ENCODE results near the gene PPIH.
"Not testable (repeated sequence)": the region's sequence is repeated elsewhere in the genome, so short reads cannot be mapped to it uniquely, and the experiment has no call there.

Gene PPIH

DNA sequence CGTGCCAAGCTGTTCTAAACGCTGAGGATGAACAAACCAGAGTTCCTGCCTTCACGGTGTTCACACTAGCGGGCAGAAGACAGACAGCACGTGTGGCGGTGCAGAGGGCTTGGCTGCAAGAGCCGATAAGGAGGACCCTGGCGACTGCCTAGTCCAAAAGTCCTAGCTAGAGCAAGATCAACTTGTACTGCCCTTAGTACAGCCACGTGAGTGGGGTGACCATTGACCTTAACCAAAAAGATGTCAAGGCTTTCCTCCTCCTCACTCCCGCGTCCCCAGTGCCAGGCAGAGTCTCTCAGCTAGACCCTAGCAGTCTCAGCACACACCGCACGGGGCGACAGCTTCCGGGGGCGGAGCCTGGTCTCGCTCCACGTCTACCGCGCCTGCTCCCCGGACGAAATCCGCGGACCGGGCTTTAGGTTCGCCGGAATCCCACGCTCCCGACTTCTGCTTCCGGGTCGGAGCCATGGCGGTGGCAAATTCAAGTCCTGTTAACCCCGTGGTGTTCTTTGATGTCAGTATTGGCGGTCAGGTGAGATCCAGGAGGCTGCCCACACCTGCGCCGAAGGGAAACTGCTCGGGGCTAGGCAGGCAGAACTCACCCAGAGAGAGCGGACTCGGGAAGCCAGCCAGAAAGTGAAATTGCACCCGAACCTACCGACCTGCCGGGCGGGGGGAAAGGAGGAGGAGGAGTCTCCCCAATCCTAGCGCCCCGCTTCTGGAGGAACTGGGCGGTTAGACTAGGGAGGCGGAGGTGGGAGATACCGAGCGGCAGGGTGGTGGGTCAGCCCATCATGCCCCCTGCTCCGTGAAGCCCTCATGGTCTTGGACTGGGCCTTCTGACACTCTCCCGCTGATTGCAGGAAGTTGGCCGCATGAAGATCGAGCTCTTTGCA lies at the start of gene PPIH:
Gene PPIH, plus strand, starts transcription at position 443 of the 896 bp plus-strand sequence. Its CDS starts 24 bp downstream, at position 467.
- DNase-seq (ENCODE audit: low read depth), result peak; percentile 91

GRCh38 chr1:42613803-42614131 lies 44.5 kb upstream of the PPIH start:
- DNase-seq (ENCODE audit: low read depth), result no peak

- DNase-seq (ENCODE audit: low read depth), result no peak
Observed at GRCh38 chr1:42618866-42619265, 39.4 kb upstream of the PPIH start.

DNA sequence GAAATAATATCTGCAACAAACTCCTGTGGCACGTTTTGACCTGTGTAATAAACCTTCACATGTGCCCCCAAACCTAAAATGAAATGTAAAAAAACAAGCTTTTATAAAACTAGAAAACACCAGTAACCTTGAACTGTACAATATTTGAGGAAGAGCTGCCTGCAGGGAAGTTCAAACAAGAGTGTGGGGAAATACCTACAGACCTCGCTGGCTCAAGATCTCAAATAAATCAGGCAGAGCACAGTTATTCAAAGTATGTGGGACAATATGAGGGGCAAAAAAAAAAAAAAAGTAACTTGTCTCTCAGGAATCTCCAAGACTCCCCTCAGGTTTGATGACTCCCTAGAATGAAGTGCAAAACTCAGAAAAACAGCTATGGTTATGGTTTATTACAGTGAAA lies 37.9 kb upstream of the PPIH start:
- DNase-seq (ENCODE audit: low read depth), result no peak

DNA sequence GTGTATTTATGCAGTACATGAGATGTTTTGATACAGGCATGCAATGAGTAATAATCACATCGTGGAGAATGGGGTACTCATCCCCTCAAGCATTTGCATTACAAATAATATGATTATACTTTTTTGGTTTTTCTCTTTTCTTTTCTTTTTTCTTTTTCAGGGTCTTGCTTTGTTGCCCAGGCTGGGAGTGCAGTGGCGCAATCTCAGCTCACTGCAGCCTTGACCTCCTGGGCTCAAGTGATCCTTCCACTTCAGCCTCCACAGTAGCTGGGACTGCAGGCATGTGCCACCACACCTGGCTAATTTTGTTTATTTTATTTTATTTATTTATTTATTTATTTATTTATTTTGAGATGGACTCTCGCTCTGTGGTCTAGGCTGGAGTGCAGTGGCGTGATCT lies 37.0 kb upstream of the PPIH start:
- not testable (repeated sequence) for DNase-seq (ENCODE audit: low read depth)

GRCh38 chr1:42627205-42627604 lies 31.0 kb upstream of the PPIH start:
- not testable (repeated sequence) for DNase-seq (ENCODE audit: low read depth)

DNA sequence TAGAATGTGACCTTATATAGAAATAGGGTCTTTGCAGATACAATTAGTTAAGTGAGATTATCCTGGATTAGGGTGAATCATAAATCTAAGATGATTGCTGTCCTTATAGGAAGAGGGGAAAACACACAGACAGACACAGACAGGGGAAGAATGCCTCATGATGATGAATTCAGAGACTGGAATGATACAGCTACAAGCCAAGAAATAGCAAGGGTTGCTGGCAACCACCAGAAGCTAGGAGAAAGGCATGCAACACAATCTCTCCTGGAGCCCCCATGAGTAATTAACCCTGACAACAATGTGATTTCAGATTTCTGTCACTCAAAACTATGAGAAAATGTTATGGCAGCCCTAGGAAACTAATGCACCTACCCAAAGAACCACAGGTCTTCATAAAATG lies 19.1 kb upstream of the PPIH start:
- DNase-seq (ENCODE audit: low read depth), result no peak

- DNase-seq (ENCODE audit: low read depth), result no peak
Observed at GRCh38 chr1:42646056-42646455, 12.2 kb upstream of the PPIH start.

DNA sequence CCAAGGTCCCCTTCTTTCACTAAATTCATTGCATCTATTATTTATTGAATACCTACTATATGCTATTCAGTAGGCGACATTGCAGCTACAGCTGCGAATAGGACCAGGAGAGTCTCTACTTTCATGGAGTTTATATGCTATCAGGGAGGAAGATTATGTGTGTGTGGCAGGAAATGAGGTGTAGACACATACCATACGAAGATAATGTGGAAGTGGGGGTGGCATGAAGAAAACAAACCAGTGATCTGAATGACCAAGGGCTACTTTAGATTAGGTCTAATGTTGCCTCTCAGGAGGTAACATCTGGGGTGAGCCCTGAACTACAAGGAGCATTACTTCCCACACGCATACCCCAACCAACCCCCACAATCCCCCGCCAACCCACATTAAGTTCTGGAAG lies 1.0 kb upstream of the PPIH start:
- DNase-seq (ENCODE audit: low read depth), result no peak

GRCh38 chr1:42658877-42659337 lies 684 bp downstream of the PPIH start:
- no peak for DNase-seq (ENCODE audit: low read depth)

- no peak for DNase-seq (ENCODE audit: low read depth)
Observed at GRCh38 chr1:42660907-42661500, 2.8 kb downstream of the PPIH start.

- no peak for DNase-seq (ENCODE audit: low read depth)
Observed at GRCh38 chr1:42669936-42670335, 11.7 kb downstream of the PPIH start.

DNA sequence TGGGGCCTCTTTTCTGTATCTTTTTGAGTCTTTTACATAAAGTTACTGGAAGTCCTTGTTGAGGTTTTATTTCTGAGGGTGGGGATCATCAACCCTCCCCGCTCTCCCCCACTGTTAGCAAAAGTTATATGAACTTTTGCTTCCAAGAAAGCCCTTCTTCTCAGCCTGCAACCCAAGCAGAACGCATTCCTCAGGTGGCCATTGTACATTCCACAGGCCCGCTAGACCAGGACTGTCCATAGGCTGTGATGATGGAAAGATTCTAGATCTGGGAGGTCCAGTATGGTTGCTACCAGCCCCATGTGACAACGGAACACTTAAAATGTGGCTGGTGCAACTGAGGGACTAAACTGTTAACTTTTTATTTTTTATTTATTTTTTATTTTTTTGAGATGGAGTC lies 12.2 kb downstream of the PPIH start:
- DNase-seq (ENCODE audit: low read depth), result no peak

- no peak for DNase-seq (ENCODE audit: low read depth)
Observed at GRCh38 chr1:42674214-42674613, 16.0 kb downstream of the PPIH start.

GRCh38 chr1:42674682-42675081 lies 16.5 kb downstream of the PPIH start:
- no peak for DNase-seq (ENCODE audit: low read depth)

DNA sequence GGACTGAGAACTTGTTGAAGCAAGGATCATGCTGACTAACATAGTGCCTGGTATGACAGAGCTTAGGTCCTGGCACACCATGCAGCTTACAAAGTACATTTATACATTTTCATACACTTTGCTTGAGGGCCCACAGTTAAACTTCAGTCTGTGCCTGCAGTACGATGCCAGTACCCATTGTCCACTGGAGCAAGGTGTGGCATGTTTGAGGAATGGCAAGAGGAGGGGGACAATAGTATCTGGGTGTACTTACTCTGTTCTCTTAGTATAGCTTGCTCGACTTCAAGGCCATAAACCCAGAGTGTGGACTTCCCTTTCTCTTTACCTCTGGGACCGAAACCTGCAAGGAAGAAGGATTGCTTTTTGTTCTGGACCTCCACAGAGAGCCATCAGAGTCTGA lies 17.2 kb downstream of the PPIH start:
- no peak for DNase-seq (ENCODE audit: low read depth)

- DNase-seq (ENCODE audit: low read depth), result no peak
Observed at GRCh38 chr1:42676534-42677087, 18.4 kb downstream of the PPIH start.

- DNase-seq (ENCODE audit: low read depth), result no peak
Observed at GRCh38 chr1:42679364-42679983, 21.3 kb downstream of the PPIH start.

- DNase-seq (ENCODE audit: low read depth), result no peak
Observed at GRCh38 chr1:42680055-42680454, 21.8 kb downstream of the PPIH start.

- no peak for DNase-seq (ENCODE audit: low read depth)
Observed at GRCh38 chr1:42680921-42681683, 22.9 kb downstream of the PPIH start.

- DNase-seq (ENCODE audit: low read depth), result peak; percentile 90
Observed at GRCh38 chr1:42681741-42682483, 23.7 kb downstream of the PPIH start, which contains the start of gene YBX1. Gene YBX1 (plus strand): TSS chr1:42682418. CDS start chr1:42682566, 148 bp downstream.

Data from T-helper 22 cell (primary cell).